MCF 10A (cell line): ENCODE data around the gene LENG9. TPM values are rescaled to one million over a fixed set of nuclear protein-coding genes. Genes with fewer than 3 reads are reported as not detected.

ENCODE experiments used
- BruUV-seq: library from RNA; stranded (reverse); fragments of 400-500 nt; replicated peaks from 2 replicates; lab custom pipeline; 2021; lab: Mats Ljungman, UMichigan
- CTCF ChIA-PET: fragments of 300-600 bp; sonication (Branson Sonifier 250); formaldehyde crosslinking; extraction: SDS; loops from one replicate; lab custom pipeline; 2021; ENCODE audit warnings: antibody characterized with exemption, inconsistent platforms; lab: Yijun Ruan, JAX
- POLR2A ChIA-PET: fragments of 300-600, 350-650 bp; sonication (Branson Sonifier 250); formaldehyde crosslinking; extraction: SDS; loops from one replicate; lab custom pipeline; 2020; ENCODE audit warnings: antibody characterized with exemption, inconsistent platforms; lab: Yijun Ruan, JAX
- DNase-seq: peaks from one replicate; pipeline ENCODE4 v3.0.0-alpha.2; 2018; ENCODE audit not compliant: unreplicated experiment
- H3K27ac Mint-ChIP-seq: one replicate; pipeline ENCODE4 v1.8.0; 2022; ENCODE audit warnings: mild to moderate bottlenecking, low read depth, mixed read lengths; ENCODE audit not compliant: unreplicated experiment
- H3K27me3 Mint-ChIP-seq: one replicate; pipeline ENCODE4 v1.8.0; 2022; ENCODE audit warnings: mixed read lengths; ENCODE audit not compliant: insufficient read depth, unreplicated experiment
- H3K36me3 Mint-ChIP-seq: one replicate; pipeline ENCODE4 v1.8.0; 2022; ENCODE audit warnings: mild to moderate bottlenecking, moderate library complexity, mixed read lengths; ENCODE audit not compliant: insufficient read depth, unreplicated experiment
- H3K4me1 Mint-ChIP-seq: one replicate; pipeline ENCODE4 v1.8.0; 2022; ENCODE audit warnings: mixed read lengths; ENCODE audit not compliant: insufficient read depth, unreplicated experiment
- H3K4me3 Mint-ChIP-seq: one replicate; pipeline ENCODE4 v1.8.0; 2022; ENCODE audit warnings: mild to moderate bottlenecking, moderate library complexity, mixed read lengths; ENCODE audit not compliant: unreplicated experiment
- H3K9me3 Mint-ChIP-seq: one replicate; pipeline ENCODE4 v1.8.0; 2022; ENCODE audit warnings: mixed read lengths; ENCODE audit not compliant: unreplicated experiment
- CTCF ChIP-seq: fragments of 200-600 bp; IDR thresholded peaks from one replicate; pipeline ENCODE4 v1.8.0; 2022; ENCODE audit warnings: antibody characterized with exemption, mild to moderate bottlenecking; ENCODE audit not compliant: unreplicated experiment
- intact Hi-C: fragments of 100-400 bp; cut with micrococcal nuclease; formaldehyde crosslinking; loops from 2 replicates; pipeline ENCODE4 v1.14.1; 2022
- total RNA-seq: library from RNA; stranded (reverse); gene quantifications from 2 replicates; pipeline ENCODE4 v1.2.3, GENCODE V29; 2022

LENG9 gene
- total RNA-seq, 1 experiment from 2014 or later = 9.3 TPM

GRCh38 chr19:54435551-54436016 lies 28.0 kb downstream of the LENG9 start:
- TF ChIP-seq CTCF = no peak
- H3K4me1 Mint-ChIP-seq = peaks cover 14% of the 10 kb centered on the region
- H3K27ac Mint-ChIP-seq = no peak overlapping the region
- no peak overlapping the region for H3K4me3 Mint-ChIP-seq
- intact Hi-C loops = no loop called here
- BruUV-seq = no TSS peak
- peaks cover 26% of the 10 kb centered on the region for H3K36me3 Mint-ChIP-seq
- ChIA-PET POLR2A (interaction anchor here (2.4 kb wide), 1 partner anchor 13 kb away, joined by 10 read pairs; the partner anchor contains the start of gene LENG8), CTCF (interaction anchor here (1.0 kb wide), 1 partner anchor 44 kb away, joined by 3 read pairs; no protein-coding TSS in a partner anchor)
- no peaks in the 10 kb centered on the region for H3K9me3 Mint-ChIP-seq
- no peak for DNase-seq
- H3K27me3 Mint-ChIP-seq = no peaks in the 10 kb centered on the region

- intact Hi-C loops = no loop called here
- DNase-seq = no peak
- no peak for TF ChIP-seq CTCF
- BruUV-seq = no TSS peak
- ChIA-PET CTCF (no interaction called here), POLR2A (no interaction called here)
- Mint-ChIP-seq H3K9me3 (no peaks in the 10 kb centered on the region), H3K27me3 (no peaks in the 10 kb centered on the region), H3K27ac (no peak overlapping the region), H3K36me3 (peaks cover 26% of the 10 kb centered on the region), H3K4me1 (peaks cover 14% of the 10 kb centered on the region), H3K4me3 (no peak overlapping the region)
Observed at GRCh38 chr19:54434873-54435214, 28.7 kb downstream of the LENG9 start.

GRCh38 chr19:54434112-54434872 lies 29.3 kb downstream of the LENG9 start:
- Mint-ChIP-seq H3K4me1 (peaks cover 14% of the 10 kb centered on the region), H3K4me3 (no peak overlapping the region), H3K36me3 (peaks cover 28% of the 10 kb centered on the region), H3K9me3 (no peaks in the 10 kb centered on the region), H3K27me3 (no peaks in the 10 kb centered on the region), H3K27ac (no peak overlapping the region)
- no peak for TF ChIP-seq CTCF
- POLR2A ChIA-PET = no interaction called here
- intact Hi-C loops = no loop called here
- no peak for DNase-seq
- CTCF ChIA-PET = interaction anchor here (0.6 kb wide), 1 partner anchor 74 kb away, joined by 3 read pairs; no protein-coding TSS in a partner anchor
- BruUV-seq = no TSS peak

- TF ChIP-seq CTCF = no peak
- Mint-ChIP-seq H3K4me1 (peaks cover 14% of the 10 kb centered on the region), H3K4me3 (no peak overlapping the region), H3K36me3 (peaks cover 31% of the 10 kb centered on the region), H3K27me3 (no peaks in the 10 kb centered on the region), H3K9me3 (no peaks in the 10 kb centered on the region), H3K27ac (no peak overlapping the region)
- intact Hi-C loops = no loop called here
- POLR2A ChIA-PET = no interaction called here
- CTCF ChIA-PET = interaction anchor here (0.6 kb wide), 1 partner anchor 73 kb away, joined by 3 read pairs; no protein-coding TSS in a partner anchor
- DNase-seq = no peak
- BruUV-seq = no TSS peak
Observed at GRCh38 chr19:54433697-54434096, 29.9 kb downstream of the LENG9 start.
